ENCODE data around the gene PDE3A. TPM values are rescaled to one million over a fixed set of nuclear protein-coding genes. Genes with fewer than 3 reads are reported as not detected.
"Not testable (repeated sequence)": the region's sequence is repeated elsewhere in the genome, so short reads cannot be mapped to it uniquely, and the experiment has no call there.

The PDE3A gene
- polyA plus RNA-seq (ENCODE audit: insufficient read length in 4 of 4): 10 to 100 TPM; 20.5 to 36.7 (median 26.4) TPM

GRCh38 chr12:20368114-20368650, at the start of gene PDE3A:
Gene PDE3A, plus strand, starts transcription at chr12:20368537. Its CDS starts 748 bp downstream, at chr12:20369285.
- peak; percentile 73 to 78 (median 74) for DNase-seq (ENCODE audit: low read depth in 4 of 4, low spot score in 3 of 4)

- DNase-seq (ENCODE audit: low read depth in 4 of 4, low spot score in 3 of 4): no peak
These were observed 49.0 kb upstream of the PDE3A start for GRCh38 chr12:20319366-20319765.

- DNase-seq (ENCODE audit: low read depth in 4 of 4, low spot score in 3 of 4): no peak
These were observed 47.8 kb upstream of the PDE3A start for GRCh38 chr12:20320552-20320951.

- not testable (repeated sequence) for DNase-seq (ENCODE audit: low read depth in 4 of 4, low spot score in 3 of 4)
These were observed 37.4 kb upstream of the PDE3A start for GRCh38 chr12:20330826-20331505.

- no peak for DNase-seq (ENCODE audit: low read depth in 4 of 4, low spot score in 3 of 4)
These were observed 29.3 kb upstream of the PDE3A start for GRCh38 chr12:20339060-20339459.

GRCh38 chr12:20342111-20342510, 26.2 kb upstream of the PDE3A start:
- no peak for DNase-seq (ENCODE audit: low read depth in 4 of 4, low spot score in 3 of 4)

- DNase-seq (ENCODE audit: low read depth in 4 of 4, low spot score in 3 of 4): no peak
These were observed 22.5 kb upstream of the PDE3A start for GRCh38 chr12:20345866-20346265.

GRCh38 chr12:20350026-20350425, 18.3 kb upstream of the PDE3A start:
- no peak for DNase-seq (ENCODE audit: low read depth in 4 of 4, low spot score in 3 of 4)

- DNase-seq (ENCODE audit: low read depth in 4 of 4, low spot score in 3 of 4): no peak
These were observed 17.8 kb upstream of the PDE3A start for GRCh38 chr12:20350495-20350894.

- no peak for DNase-seq (ENCODE audit: low read depth in 4 of 4, low spot score in 3 of 4)
These were observed 16.9 kb upstream of the PDE3A start for GRCh38 chr12:20351406-20351805.

GRCh38 chr12:20356048-20356447, 12.3 kb upstream of the PDE3A start:
- no peak for DNase-seq (ENCODE audit: low read depth in 4 of 4, low spot score in 3 of 4)

GRCh38 chr12:20360407-20360806, 7.9 kb upstream of the PDE3A start:
- no peak for DNase-seq (ENCODE audit: low read depth in 4 of 4, low spot score in 3 of 4)

- no peak for DNase-seq (ENCODE audit: low read depth in 4 of 4, low spot score in 3 of 4)
These were observed 6.9 kb upstream of the PDE3A start for GRCh38 chr12:20361416-20361815.

- DNase-seq (ENCODE audit: low read depth in 4 of 4, low spot score in 3 of 4): no peak
These were observed 3.8 kb upstream of the PDE3A start for GRCh38 chr12:20364501-20364900.

- DNase-seq (ENCODE audit: low read depth in 4 of 4, low spot score in 3 of 4): no peak
These were observed 1.4 kb upstream of the PDE3A start for GRCh38 chr12:20366776-20367409.

- no peak for DNase-seq (ENCODE audit: low read depth in 4 of 4, low spot score in 3 of 4)
These were observed 689 bp upstream of the PDE3A start for GRCh38 chr12:20367583-20368113.

- peak in 3 of 4 donors; percentile 33 to 46 (median 39) for DNase-seq (ENCODE audit: low read depth in 4 of 4, low spot score in 3 of 4)
These were observed 441 bp downstream of the PDE3A start for GRCh38 chr12:20368651-20369304.

GRCh38 chr12:20369305-20370013, 1.1 kb downstream of the PDE3A start:
- DNase-seq (ENCODE audit: low read depth in 4 of 4, low spot score in 3 of 4): peak; percentile 40 to 60 (median 53)

GRCh38 chr12:20370014-20370386, 1.7 kb downstream of the PDE3A start:
- DNase-seq (ENCODE audit: low read depth in 4 of 4, low spot score in 3 of 4): peak in 3 of 4 donors; percentile 37 to 54 (median 42)

- DNase-seq (ENCODE audit: low read depth in 4 of 4, low spot score in 3 of 4): no peak
These were observed 2.7 kb downstream of the PDE3A start for GRCh38 chr12:20370866-20371519.
